ENCODE data around the gene CHRND. TPM values are rescaled to one million over a fixed set of nuclear protein-coding genes. Genes with fewer than 3 reads are reported as not detected.

Gene CHRND
- total and polyA plus RNA-seq, 2 of the 8 experiments (the other 6 are each of a cell fraction or from before 2014, with no cell fraction given): 0.24 TPM; not detected in 1

GRCh38 chr2:232527905-232528470 is 2.0 kb downstream of the CHRND start (continued):
- TF ChIP-seq ATF2 (IDR thresholded peaks at IDR 0.05; ENCODE audit: low read length) (no peak), NRF1 (IDR thresholded peaks at IDR 0.05; ENCODE audit: low read depth, low read length) (no peak)
